DMS 273 treated with DMSO at 0.1 percent for 48 hours (cell line): ENCODE data around the gene GTF2B.
"Not testable (repeated sequence)": the region's sequence is repeated elsewhere in the genome, so short reads cannot be mapped to it uniquely, and the experiment has no call there.

Experiments used
- DNase-seq: peaks from one replicate; lab custom pipeline; 2025; lab: John Stamatoyannopoulos, UW

GTF2B gene

GRCh38 chr1:88883156-88883555 is 8.2 kb downstream of the GTF2B start:
- no peak for DNase-seq

GRCh38 chr1:88880717-88881116 is 10.7 kb downstream of the GTF2B start:
- not testable (repeated sequence) for DNase-seq

- DNase-seq: no peak
Measured at GRCh38 chr1:88878731-88879130, 12.6 kb downstream of the GTF2B start.

GRCh38 chr1:88877911-88878310 is 13.5 kb downstream of the GTF2B start:
- no peak for DNase-seq

GRCh38 chr1:88877382-88877825 is 14.0 kb downstream of the GTF2B start:
- no peak for DNase-seq

GRCh38 chr1:88876573-88877365 is 14.6 kb downstream of the GTF2B start:
- DNase-seq: no peak

- no peak for DNase-seq
Measured at GRCh38 chr1:88875595-88875994, 15.8 kb downstream of the GTF2B start.

GRCh38 chr1:88873737-88874349 is 17.5 kb downstream of the GTF2B start:
- no peak for DNase-seq

- not testable (repeated sequence) for DNase-seq
Measured at GRCh38 chr1:88869644-88870043, 21.7 kb downstream of the GTF2B start.

- DNase-seq: no peak
Measured at GRCh38 chr1:88867743-88868521, 23.4 kb downstream of the GTF2B start.

GRCh38 chr1:88851303-88852063 is 39.9 kb downstream of the GTF2B start:
- no peak for DNase-seq

GRCh38 chr1:88847643-88848042 is 43.7 kb downstream of the GTF2B start:
- DNase-seq: no peak

GRCh38 chr1:88825721-88826120 is 65.6 kb downstream of the GTF2B start:
- DNase-seq: no peak

- not testable (repeated sequence) for DNase-seq
Measured at GRCh38 chr1:88819642-88820041, 71.7 kb downstream of the GTF2B start.

- DNase-seq: no peak
Measured at GRCh38 chr1:88813471-88813870, 77.9 kb downstream of the GTF2B start.

- no peak for DNase-seq
Measured at GRCh38 chr1:88812366-88812765, 79.0 kb downstream of the GTF2B start.

- no peak for DNase-seq
Measured at GRCh38 chr1:88803444-88803843, 87.9 kb downstream of the GTF2B start.

- no peak for DNase-seq
Measured at GRCh38 chr1:88802950-88803349, 88.4 kb downstream of the GTF2B start.
